Common myeloid progenitor, CD34-positive (primary cell): ENCODE data around the gene WDR86.

Experiments used
- CTCF ChIA-PET: fragments of 350-600 bp; sonication (Branson Sonifier 250); formaldehyde crosslinking; loops from one replicate; lab custom pipeline; 2021; ENCODE audit warnings: antibody characterized with exemption; lab: Charles Lee
- POLR2A ChIA-PET: fragments of 350-600 bp; sonication (Branson Sonifier 250); formaldehyde crosslinking; loops from one replicate; lab custom pipeline; 2021; ENCODE audit warnings: antibody characterized with exemption; lab: Charles Lee
- DNase-seq, 3 donors: peaks; one replicate each; pipeline versions ENCODE4 v3.0.0 to v3.0.0-alpha.2; 2013
- H3K27ac ChIP-seq, 2 experiments: 1 replicate in 1 of 2; 2 replicates in 1 of 2; pipeline ENCODE4 v1.7.0; 2013; ENCODE audit warnings: inconsistent platforms in 2 of 2, low read length in 2 of 2, mild to moderate bottlenecking in 2 of 2, low read depth in 1 of 2, moderate library complexity in 1 of 2; ENCODE audit not compliant: severe bottlenecking in 2 of 2, insufficient read depth in 1 of 2, poor library complexity in 1 of 2
- H3K27me3 ChIP-seq, 5 experiments: replicated peaks in 2 of 5; 1 replicate in 3 of 5; 2 replicates in 2 of 5; pipeline versions ENCODE4 v1.6.1 to v1.7.0; 2013; ENCODE audit warnings: low read length in 4 of 5, mild to moderate bottlenecking in 2 of 5, moderate library complexity in 2 of 5, inconsistent platforms in 1 of 5; ENCODE audit not compliant: insufficient read depth in 5 of 5, control insufficient read depth in 4 of 5
- H3K36me3 ChIP-seq, 4 experiments: 1 replicate in 2 of 4; 2 replicates in 2 of 4; pipeline versions ENCODE4 v1.6.1 to v1.7.0; 2013; ENCODE audit warnings: low read length in 3 of 4, control low read depth in 1 of 4, mild to moderate bottlenecking in 1 of 4; ENCODE audit not compliant: control insufficient read depth in 4 of 4, insufficient read depth in 4 of 4
- H3K4me1 ChIP-seq, 4 experiments: 1 replicate in 3 of 4; 2 replicates in 1 of 4; pipeline versions ENCODE4 v1.6.1 to v1.7.1; 2013; ENCODE audit warnings: low read length in 3 of 4, mild to moderate bottlenecking in 3 of 4, control low read depth in 1 of 4, inconsistent platforms in 1 of 4, moderate library complexity in 1 of 4; ENCODE audit not compliant: control insufficient read depth in 4 of 4, insufficient read depth in 4 of 4; ENCODE audit errors: control extremely low read depth in 1 of 4
- H3K4me3 ChIP-seq, 7 experiments: 1 replicate in 4 of 7; 2 replicates in 3 of 7; pipeline versions ENCODE4 v1.5.1 to v1.7.0; 2013; ENCODE audit warnings: mild to moderate bottlenecking in 7 of 7, low read length in 6 of 7, moderate library complexity in 6 of 7, inconsistent platforms in 2 of 7, low read depth in 2 of 7, control low read depth in 1 of 7; ENCODE audit not compliant: insufficient read depth in 4 of 7, control insufficient read depth in 1 of 7; ENCODE audit errors: extremely low read depth in 1 of 7
- H3K9me3 ChIP-seq, 5 experiments: 1 replicate in 4 of 5; 2 replicates in 1 of 5; pipeline versions ENCODE4 v1.6.1 to v1.7.1; 2013; ENCODE audit warnings: low read length in 4 of 5, mild to moderate bottlenecking in 2 of 5, inconsistent platforms in 1 of 5, low read depth in 1 of 5, moderate library complexity in 1 of 5; ENCODE audit not compliant: control insufficient read depth in 4 of 5, insufficient read depth in 2 of 5; ENCODE audit errors: control extremely low read depth in 1 of 5
- WGBS: methylation state at CpG from one replicate; pipeline ENCODE4 v1.1.5; 2013; ENCODE audit not compliant: insufficient coverage; 5-methylcytosine and 5-hydroxymethylcytosine counted together

Gene WDR86

GRCh38 chr7:151368136-151368571 lies 41.7 kb downstream of the WDR86 start:
- Histone ChIP-seq H3K36me3 (peaks cover 0 to 47% (median 30%) of the 10 kb centered on the region in 4 experiments), H3K4me1 (no peaks in the 10 kb centered on the region), H3K27me3 (no peaks in the 10 kb centered on the region), H3K27ac (no peak overlapping the region), H3K9me3 (peaks cover 0 to under 1% (median 0%) of the 10 kb centered on the region in 5 experiments), H3K4me3 (no peak overlapping the region)
- peak; percentile 62 to 80 (median 74) for DNase-seq
- ChIA-PET POLR2A (no interaction called here), CTCF (interaction anchor here (0.6 to 17.1 kb wide), 22 partner anchors 8 to 994 kb away, joined by 3 to 280 read pairs (median 4); partner anchors contain the start of genes CRYGN and WDR86)
- 18% methylated on average over 8 of the region's 11 CpGs for WGBS

GRCh38 chr7:151367284-151367683 lies 42.6 kb downstream of the WDR86 start:
- Histone ChIP-seq H3K4me1 (no peaks in the 10 kb centered on the region), H3K27me3 (no peaks in the 10 kb centered on the region), H3K9me3 (peaks cover 0 to 9% (median 2%) of the 10 kb centered on the region in 5 experiments), H3K36me3 (peaks cover 7 to 48% (median 33%) of the 10 kb centered on the region in 4 experiments), H3K27ac (no peak overlapping the region), H3K4me3 (no peak overlapping the region)
- ChIA-PET POLR2A (no interaction called here), CTCF (interaction anchor here (0.8 to 17.1 kb wide), 8 partner anchors 10 to 393 kb away, joined by 3 to 280 read pairs (median 4); partner anchors contain the start of gene CRYGN)
- 89% methylated on average over 3 of the region's 4 CpGs for WGBS
- no peak for DNase-seq

- ChIA-PET POLR2A (no interaction called here), CTCF (interaction anchor here (0.8 to 17.1 kb wide), 10 partner anchors 10 to 394 kb away, joined by 3 to 280 read pairs (median 4); partner anchors contain the start of gene CRYGN)
- peaks cover 0 to 9% (median 2%) of the 10 kb centered on the region in 5 experiments for H3K9me3 ChIP-seq
- 95% methylated on average over 4 of the region's 5 CpGs for WGBS
- no peaks in the 10 kb centered on the region for H3K27me3 ChIP-seq
- peaks cover 12 to 52% (median 36%) of the 10 kb centered on the region in 4 experiments for H3K36me3 ChIP-seq
- no peak overlapping the region for H3K27ac ChIP-seq
- H3K4me3 ChIP-seq, result no peak overlapping the region
- DNase-seq, result no peak
- no peaks in the 10 kb centered on the region for H3K4me1 ChIP-seq
Observed at GRCh38 chr7:151366880-151367222, 43.0 kb downstream of the WDR86 start.

GRCh38 chr7:151366166-151366879 lies 43.5 kb downstream of the WDR86 start:
- POLR2A ChIA-PET, result no interaction called here
- peaks cover 15 to 55% (median 39%) of the 10 kb centered on the region in 4 experiments for H3K36me3 ChIP-seq

GRCh38 chr7:151363182-151363581 lies 46.7 kb downstream of the WDR86 start:
- peaks cover 0 to 9% (median 2%) of the 10 kb centered on the region in 5 experiments for H3K9me3 ChIP-seq
- DNase-seq, result no peak
- H3K27me3 ChIP-seq, result no peaks in the 10 kb centered on the region
- H3K4me3 ChIP-seq, result no peak overlapping the region
- no peaks in the 10 kb centered on the region for H3K4me1 ChIP-seq
- WGBS, result no CpG with 5 or more reads among the region's 1 CpG
- H3K27ac ChIP-seq, result no peak overlapping the region
- ChIA-PET CTCF (interaction anchor here (1.5 to 17.1 kb wide), 3 partner anchors 11 to 84 kb away, joined by 6 to 280 read pairs (median 9); partner anchors contain the start of gene CRYGN), POLR2A (no interaction called here)
- peaks cover 20 to 57% (median 33%) of the 10 kb centered on the region in 4 experiments for H3K36me3 ChIP-seq

More at GRCh38 chr7:151366166-151366879, 43.5 kb downstream of the WDR86 start:
- H3K27ac ChIP-seq, result no peak overlapping the region
- DNase-seq, result no peak
- 89% methylated on average over 5 of the region's 9 CpGs for WGBS
- H3K4me1 ChIP-seq, result no peaks in the 10 kb centered on the region
- no peaks in the 10 kb centered on the region for H3K27me3 ChIP-seq
- peaks cover 0 to 9% (median 2%) of the 10 kb centered on the region in 5 experiments for H3K9me3 ChIP-seq
- CTCF ChIA-PET, result interaction anchor here (1.0 to 17.1 kb wide), 8 partner anchors 9 to 394 kb away, joined by 3 to 280 read pairs (median 4); partner anchors contain the start of gene CRYGN
- H3K4me3 ChIP-seq, result no peak overlapping the region

- 100% methylated on average over 1 of the region's 3 CpGs for WGBS
- POLR2A ChIA-PET, result no interaction called here
- H3K27ac ChIP-seq, result no peak overlapping the region
- no peaks in the 10 kb centered on the region for H3K4me1 ChIP-seq
- no peak for DNase-seq
- CTCF ChIA-PET, result interaction anchor here (1.2 to 17.1 kb wide), 5 partner anchors 9 to 86 kb away, joined by 4 to 280 read pairs (median 6); partner anchors contain the start of gene CRYGN
- peaks cover 0 to 9% (median 2%) of the 10 kb centered on the region in 5 experiments for H3K9me3 ChIP-seq
- no peak overlapping the region for H3K4me3 ChIP-seq
- H3K27me3 ChIP-seq, result no peaks in the 10 kb centered on the region
- H3K36me3 ChIP-seq, result peaks cover 24 to 59% (median 33%) of the 10 kb centered on the region in 4 experiments
Observed at GRCh38 chr7:151361193-151361959, 48.5 kb downstream of the WDR86 start.
